ENCODE results near the gene FUT9. TPM values are rescaled to one million over a fixed set of nuclear protein-coding genes. Genes with fewer than 3 reads are reported as not detected.

Gene FUT9
- total and polyA plus RNA-seq, 2 of the 8 experiments (the other 6 are each of a cell fraction or from before 2014, with no cell fraction given) = 0.85 to 4.9 TPM

DNA sequence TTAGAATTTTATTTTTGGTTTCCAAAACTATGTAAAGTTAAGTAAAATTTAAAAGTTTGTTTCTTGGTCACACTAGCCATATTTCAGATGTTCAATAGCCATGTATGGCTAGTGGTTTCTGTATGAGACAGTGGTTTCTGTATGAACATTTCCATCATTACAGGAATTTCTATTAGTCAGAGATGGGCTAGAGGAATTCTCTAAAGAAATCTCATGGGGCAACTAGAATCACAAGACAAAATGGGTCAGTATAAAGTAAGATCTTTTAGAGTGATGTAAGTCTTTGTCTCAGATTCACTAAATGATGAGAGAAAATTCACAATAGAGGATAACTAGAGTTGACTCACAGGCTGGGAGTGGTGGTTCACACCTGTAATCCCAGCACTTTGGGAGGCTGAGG is 149.0 kb downstream of the FUT9 start (continued):
- TF ChIP-seq TAF7 (optimal IDR thresholded peaks at IDR 0.05; ENCODE audit: borderline replicate concordance, low read depth, low read length) (no peak), KDM1A (IDR thresholded peaks at IDR 0.05; ENCODE audit: borderline replicate concordance, low read length) (no peak), PHF8 (conservative IDR thresholded peaks at IDR 0.05; ENCODE audit: low read depth, low read length) (no peak), MAFK (IDR thresholded peaks at IDR 0.05; ENCODE audit: low read depth, low read length) (no peak), NRF1 (IDR thresholded peaks at IDR 0.05; ENCODE audit: low read depth, low read length) (no peak), KDM4A (IDR thresholded peaks at IDR 0.05; ENCODE audit: low read depth, low read length, severe bottlenecking) (no peak)
